Gastrocnemius medialis (tissue), 4 donors: ENCODE measurements around the gene MORN3.

Experiments used
- CTCF ChIP-seq, 5 experiments: fragments of 450-650 bp in 3 of 5; fragments of 200-600 bp in 2 of 5; sonication (generic) in 2 of 5; IDR thresholded peaks in 4 of 5; conservative IDR thresholded peaks in 1 of 5; 1 replicate in 4 of 5; 2 replicates in 1 of 5; pipeline ENCODE4 v1.5.1; 2016 to 2019; ENCODE audit warnings: antibody characterized with exemption in 5 of 5, mild to moderate bottlenecking in 3 of 5, moderate library complexity in 3 of 5
- POLR2A ChIP-seq, 2 donors: fragments of 450-650 bp; IDR thresholded peaks; one replicate each; pipeline ENCODE4 v1.6.1; 2017; ENCODE audit warnings: antibody characterized with exemption in 2 of 2, mild to moderate bottlenecking in 2 of 2, moderate library complexity in 2 of 2

- TF ChIP-seq POLR2A (IDR thresholded peaks at IDR 0.05) (no peak), CTCF (IDR thresholded peaks at IDR 0.05 in 4 of 5, conservative IDR thresholded peaks at IDR 0.05 in 1 of 5) (no peak)
Observed at GRCh38 chr12:121701667-121702277, 32.3 kb upstream of the MORN3 start.
